ENCODE results near the gene TSPAN14. TPM values are rescaled to one million over a fixed set of nuclear protein-coding genes. Genes with fewer than 3 reads are reported as not detected.

Gene TSPAN14
- total and polyA plus RNA-seq, 5 donors from 2014 or later: 157 to 270 (median 190) TPM

- H3K4me3 Mint-ChIP-seq: peak overlapping the region; percentile 79 to 100 (median 90)
- no peaks in the 10 kb centered on the region for H3K9me3 Mint-ChIP-seq
- H3K27ac Mint-ChIP-seq: peak overlapping the region; percentile 89 to 99 (median 91)
- no peaks in the 10 kb centered on the region for H3K9me3 ChIP-seq (ENCODE audit: control insufficient read depth in 2 of 2, low read length in 2 of 2)
- peaks cover 21 to 100% (median 78%) of the 10 kb centered on the region in 4 donors for H3K4me1 Mint-ChIP-seq
- peak overlapping the region; percentile 93 for H3K4me3 ChIP-seq (ENCODE audit: low read depth, low read length)
- no peaks in the 10 kb centered on the region for H3K27me3 ChIP-seq (ENCODE audit: control insufficient read depth, insufficient read depth, low read length)
- H3K36me3 Mint-ChIP-seq: peaks cover 28% of the 10 kb centered on the region
- DNase-seq: no peak
- ATAC-seq (ENCODE audit: low read depth in 2 of 2): no peak
- peak overlapping the region; percentile 85 for H3K27ac ChIP-seq (ENCODE audit: insufficient read depth, low read length, poor library complexity, severe bottlenecking)
- peaks cover 15% of the 10 kb centered on the region for H3K36me3 ChIP-seq (ENCODE audit: control insufficient read depth, insufficient read depth, low read length)
- H3K27me3 Mint-ChIP-seq: no peaks in the 10 kb centered on the region
- peaks cover 100% of the 10 kb centered on the region for H3K4me1 ChIP-seq (ENCODE audit: control insufficient read depth, insufficient read depth, low read length, poor library complexity, severe bottlenecking)
Measured at GRCh38 chr10:80464557-80465450, 10.7 kb downstream of the TSPAN14 start.

- Mint-ChIP-seq H3K9me3 (no peaks in the 10 kb centered on the region), H3K4me1 (peaks cover 21 to 99% (median 73%) of the 10 kb centered on the region in 4 donors), H3K27ac (peak overlapping the region; percentile 89 to 99 (median 91)), H3K4me3 (peak overlapping the region; percentile 79 to 100 (median 90)), H3K27me3 (no peaks in the 10 kb centered on the region), H3K36me3 (peaks cover 32% of the 10 kb centered on the region)
- H3K4me3 ChIP-seq (ENCODE audit: low read depth, low read length): peak overlapping the region; percentile 93
- ATAC-seq (ENCODE audit: low read depth in 2 of 2) (no peak), DNase-seq (no peak)
- peak overlapping the region; percentile 85 for H3K27ac ChIP-seq (ENCODE audit: insufficient read depth, low read length, poor library complexity, severe bottlenecking)
- H3K9me3 ChIP-seq (ENCODE audit: control insufficient read depth in 2 of 2, low read length in 2 of 2): no peaks in the 10 kb centered on the region
- peaks cover 20% of the 10 kb centered on the region for H3K36me3 ChIP-seq (ENCODE audit: control insufficient read depth, insufficient read depth, low read length)
- peaks cover 100% of the 10 kb centered on the region for H3K4me1 ChIP-seq (ENCODE audit: control insufficient read depth, insufficient read depth, low read length, poor library complexity, severe bottlenecking)
- no peaks in the 10 kb centered on the region for H3K27me3 ChIP-seq (ENCODE audit: control insufficient read depth, insufficient read depth, low read length)
Measured at GRCh38 chr10:80465451-80465835, 11.3 kb downstream of the TSPAN14 start.

GRCh38 chr10:80465839-80466590 lies 11.9 kb downstream of the TSPAN14 start:
- H3K36me3 Mint-ChIP-seq: peaks cover 32% of the 10 kb centered on the region
- peak; percentile 42 to 85 (median 73) for DNase-seq
- peak overlapping the region; percentile 79 to 100 (median 90) for H3K4me3 Mint-ChIP-seq
- H3K4me1 Mint-ChIP-seq: peaks cover 19 to 99% (median 70%) of the 10 kb centered on the region in 4 donors
- H3K36me3 ChIP-seq (ENCODE audit: control insufficient read depth, insufficient read depth, low read length): peaks cover 20% of the 10 kb centered on the region
- peaks cover 100% of the 10 kb centered on the region for H3K4me1 ChIP-seq (ENCODE audit: control insufficient read depth, insufficient read depth, low read length, poor library complexity, severe bottlenecking)
- H3K27me3 ChIP-seq (ENCODE audit: control insufficient read depth, insufficient read depth, low read length): no peaks in the 10 kb centered on the region
- H3K27ac ChIP-seq (ENCODE audit: insufficient read depth, low read length, poor library complexity, severe bottlenecking): peak overlapping the region; percentile 85
- peak; percentile 80 to 82 for ATAC-seq (ENCODE audit: low read depth in 2 of 2)
- H3K9me3 ChIP-seq (ENCODE audit: control insufficient read depth in 2 of 2, low read length in 2 of 2): no peaks in the 10 kb centered on the region
- H3K27ac Mint-ChIP-seq: peak overlapping the region; percentile 89 to 99 (median 91)
- H3K27me3 Mint-ChIP-seq: no peaks in the 10 kb centered on the region
- no peaks in the 10 kb centered on the region for H3K9me3 Mint-ChIP-seq
- H3K4me3 ChIP-seq (ENCODE audit: low read depth, low read length): peak overlapping the region; percentile 93

GRCh38 chr10:80466724-80467326 lies 12.7 kb downstream of the TSPAN14 start:
- Mint-ChIP-seq H3K27me3 (no peaks in the 10 kb centered on the region), H3K9me3 (no peaks in the 10 kb centered on the region), H3K27ac (peak overlapping the region; percentile 89 to 99 (median 91)), H3K36me3 (peaks cover 34% of the 10 kb centered on the region), H3K4me3 (peak overlapping the region; percentile 79 to 100 (median 90)), H3K4me1 (peaks cover 20 to 99% (median 70%) of the 10 kb centered on the region in 4 donors)
- Histone ChIP-seq H3K4me1 (ENCODE audit: control insufficient read depth, insufficient read depth, low read length, poor library complexity, severe bottlenecking) (peaks cover 100% of the 10 kb centered on the region), H3K27ac (ENCODE audit: insufficient read depth, low read length, poor library complexity, severe bottlenecking) (peak overlapping the region; percentile 85), H3K27me3 (ENCODE audit: control insufficient read depth, insufficient read depth, low read length) (no peaks in the 10 kb centered on the region), H3K36me3 (ENCODE audit: control insufficient read depth, insufficient read depth, low read length) (peaks cover 22% of the 10 kb centered on the region), H3K9me3 (ENCODE audit: control insufficient read depth in 2 of 2, low read length in 2 of 2) (no peaks in the 10 kb centered on the region), H3K4me3 (ENCODE audit: low read depth, low read length) (peak overlapping the region; percentile 93)
- ATAC-seq (ENCODE audit: low read depth in 2 of 2): no peak
- DNase-seq: no peak

GRCh38 chr10:80468002-80468401 lies 13.9 kb downstream of the TSPAN14 start:
- no peaks in the 10 kb centered on the region for H3K27me3 ChIP-seq (ENCODE audit: control insufficient read depth, insufficient read depth, low read length)
- peak overlapping the region; percentile 79 to 100 (median 90) for H3K4me3 Mint-ChIP-seq
- H3K27ac Mint-ChIP-seq: peak overlapping the region; percentile 89 to 99 (median 91)
- ATAC-seq (ENCODE audit: low read depth in 2 of 2) (peak; percentile 51 to 57), DNase-seq (peak; percentile 44 to 77 (median 64))
- peaks cover 31 to 99% (median 70%) of the 10 kb centered on the region in 4 donors for H3K4me1 Mint-ChIP-seq
- H3K4me1 ChIP-seq (ENCODE audit: control insufficient read depth, insufficient read depth, low read length, poor library complexity, severe bottlenecking): peaks cover 100% of the 10 kb centered on the region
- peaks cover 25% of the 10 kb centered on the region for H3K36me3 ChIP-seq (ENCODE audit: control insufficient read depth, insufficient read depth, low read length)
- no peaks in the 10 kb centered on the region for H3K9me3 Mint-ChIP-seq
- H3K9me3 ChIP-seq (ENCODE audit: control insufficient read depth in 2 of 2, low read length in 2 of 2): no peaks in the 10 kb centered on the region
- H3K36me3 Mint-ChIP-seq: peaks cover 41% of the 10 kb centered on the region
- H3K4me3 ChIP-seq (ENCODE audit: low read depth, low read length): peak overlapping the region; percentile 93
- no peaks in the 10 kb centered on the region for H3K27me3 Mint-ChIP-seq
- H3K27ac ChIP-seq (ENCODE audit: insufficient read depth, low read length, poor library complexity, severe bottlenecking): peak overlapping the region; percentile 85

GRCh38 chr10:80468806-80469421 lies 14.8 kb downstream of the TSPAN14 start:
- H3K36me3 ChIP-seq (ENCODE audit: control insufficient read depth, insufficient read depth, low read length): peaks cover 25% of the 10 kb centered on the region
- peaks cover 34% of the 10 kb centered on the region for H3K36me3 Mint-ChIP-seq
- H3K9me3 ChIP-seq (ENCODE audit: control insufficient read depth in 2 of 2, low read length in 2 of 2): no peaks in the 10 kb centered on the region
- peaks cover 100% of the 10 kb centered on the region for H3K4me1 ChIP-seq (ENCODE audit: control insufficient read depth, insufficient read depth, low read length, poor library complexity, severe bottlenecking)
- peak overlapping the region; percentile 93 for H3K4me3 ChIP-seq (ENCODE audit: low read depth, low read length)
- no peaks in the 10 kb centered on the region for H3K9me3 Mint-ChIP-seq
- peak overlapping the region; percentile 85 for H3K27ac ChIP-seq (ENCODE audit: insufficient read depth, low read length, poor library complexity, severe bottlenecking)
- ATAC-seq (ENCODE audit: low read depth in 2 of 2) (no peak), DNase-seq (peak in 1 of 3 donors; percentile 61)
- peak overlapping the region; percentile 79 to 100 (median 90) for H3K4me3 Mint-ChIP-seq
- H3K27me3 Mint-ChIP-seq: no peaks in the 10 kb centered on the region
- peak overlapping the region; percentile 89 to 99 (median 91) for H3K27ac Mint-ChIP-seq
- H3K4me1 Mint-ChIP-seq: peaks cover 23 to 99% (median 67%) of the 10 kb centered on the region in 4 donors
- H3K27me3 ChIP-seq (ENCODE audit: control insufficient read depth, insufficient read depth, low read length): no peaks in the 10 kb centered on the region

- Histone ChIP-seq H3K4me3 (ENCODE audit: low read depth, low read length) (peak overlapping the region; percentile 52), H3K27ac (ENCODE audit: insufficient read depth, low read length, poor library complexity, severe bottlenecking) (peak overlapping the region; percentile 85), H3K27me3 (ENCODE audit: control insufficient read depth, insufficient read depth, low read length) (no peaks in the 10 kb centered on the region), H3K36me3 (ENCODE audit: control insufficient read depth, insufficient read depth, low read length) (peaks cover 29% of the 10 kb centered on the region), H3K4me1 (ENCODE audit: control insufficient read depth, insufficient read depth, low read length, poor library complexity, severe bottlenecking) (peaks cover 100% of the 10 kb centered on the region), H3K9me3 (ENCODE audit: control insufficient read depth in 2 of 2, low read length in 2 of 2) (no peaks in the 10 kb centered on the region)
- H3K36me3 Mint-ChIP-seq: peaks cover 41% of the 10 kb centered on the region
- H3K4me1 Mint-ChIP-seq: peaks cover 23 to 99% (median 68%) of the 10 kb centered on the region in 4 donors
- ATAC-seq (ENCODE audit: low read depth in 2 of 2): no peak
- peak overlapping the region; percentile 85 to 99 (median 89) for H3K27ac Mint-ChIP-seq
- H3K9me3 Mint-ChIP-seq: no peaks in the 10 kb centered on the region
- no peaks in the 10 kb centered on the region for H3K27me3 Mint-ChIP-seq
- H3K4me3 Mint-ChIP-seq: peak overlapping the region in 3 of 4 donors; percentile 77 to 89 (median 79)
- DNase-seq: no peak
Measured at GRCh38 chr10:80470266-80470665, 16.2 kb downstream of the TSPAN14 start.
